Mucosa of descending colon (tissue), 3 donors: Measurements from ENCODE around the gene LYST. TPM values are rescaled to one million over a fixed set of nuclear protein-coding genes. Genes with fewer than 3 reads are reported as not detected.

Experiments used
- ATAC-seq: fragments of 200-7000 bp; cut with Tn5 transposase; one replicate; pipeline ENCODE4 v1.9.1; 2020; ENCODE audit warnings: mild to moderate bottlenecking, moderate library complexity
- DNase-seq, 3 donors: peaks; one replicate each; pipeline ENCODE4 v3.0.0-alpha.2; 2020
- H3K36me3 ChIP-seq: fragments of 200-600 bp; one replicate; pipeline ENCODE4 v1.8.0; 2021; ENCODE audit warnings: low read depth, mild to moderate bottlenecking
- H3K4me1 ChIP-seq: fragments of 200-600 bp; one replicate; pipeline ENCODE4 v1.8.0; 2021; ENCODE audit warnings: low read depth, mild to moderate bottlenecking
- H3K4me3 ChIP-seq: fragments of 200-600 bp; one replicate; pipeline ENCODE4 v1.8.0; 2021; ENCODE audit warnings: mild to moderate bottlenecking
- H3K9me3 ChIP-seq: fragments of 200-600 bp; one replicate; pipeline ENCODE4 v1.8.0; 2021; ENCODE audit warnings: mild to moderate bottlenecking
- intact Hi-C, 2 donors: fragments of 100-400 bp; cut with DNase I in 1 of 2; cut with micrococcal nuclease in 1 of 2; formaldehyde crosslinking; loops; one replicate each; pipeline versions ENCODE4 v1.11.0 to v1.11.1; 2022; cut with DNase I, micrococcal nuclease
- total RNA-seq, 3 donors: library from RNA; stranded (reverse); fragmentation: NEBNext Ultra II Directional in 2 of 3; extraction: Animal tissue kit (Norgen Biotek cat#: 25700) in 2 of 3; gene quantifications; one replicate each; pipeline versions ENCODE4 v1.2.1 to v1.2.4, GENCODE V29; 2021 to 2023
- TF ChIP-seq, protein P1 (sequence below): fragments of 200-600 bp; IDR thresholded peaks from one replicate; pipeline ENCODE4 v1.8.0; 2022; ENCODE audit warnings: antibody characterized with exemption, mild to moderate bottlenecking
- donor health status: DM: no; HTN: no; CAD: no; lungs with moderate emphysema.
- donor health status: DM: no; HTN: no; CAD: no.
- donor health status: DM: no; HTN: yes; CAD: no.

The LYST gene
- total RNA-seq, 3 donors from 2014 or later, result 24.0 to 32.3 (median 26.7) TPM

DNA sequence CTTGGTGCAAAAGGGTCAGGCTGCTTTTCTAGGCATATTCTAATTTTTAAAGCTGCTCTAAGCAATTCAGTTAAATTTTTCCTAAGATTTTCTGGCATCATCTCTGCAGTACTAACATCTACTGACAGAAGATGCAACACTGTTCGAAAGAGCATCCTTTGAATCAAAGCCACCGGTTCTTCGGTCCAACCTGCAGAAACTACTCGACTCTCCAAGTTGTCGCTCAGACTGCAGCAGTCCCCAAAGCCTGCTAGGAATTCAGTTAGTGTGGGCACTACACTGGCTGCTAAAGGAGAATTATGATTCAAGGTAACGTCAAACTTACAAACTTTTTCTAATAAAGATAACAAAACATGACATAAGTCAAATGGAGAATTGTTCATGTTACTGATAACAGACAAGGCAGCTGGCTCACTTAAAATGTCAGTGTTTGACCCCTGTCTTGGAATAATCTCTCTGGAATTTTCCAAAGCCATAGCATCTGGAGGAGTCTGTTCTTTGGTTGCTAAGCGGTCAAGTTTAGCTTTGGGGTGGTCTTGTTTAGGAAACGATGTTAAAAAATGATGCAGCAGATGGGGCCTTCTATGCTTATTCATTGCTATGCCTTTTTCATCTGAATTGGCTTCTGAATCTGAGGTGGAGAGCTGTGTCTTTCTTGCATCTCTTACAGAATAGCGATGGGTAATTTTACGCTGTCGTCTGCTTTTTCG lies 56.9 kb downstream of the LYST start:
- TF ChIP-seq, protein P1, sequence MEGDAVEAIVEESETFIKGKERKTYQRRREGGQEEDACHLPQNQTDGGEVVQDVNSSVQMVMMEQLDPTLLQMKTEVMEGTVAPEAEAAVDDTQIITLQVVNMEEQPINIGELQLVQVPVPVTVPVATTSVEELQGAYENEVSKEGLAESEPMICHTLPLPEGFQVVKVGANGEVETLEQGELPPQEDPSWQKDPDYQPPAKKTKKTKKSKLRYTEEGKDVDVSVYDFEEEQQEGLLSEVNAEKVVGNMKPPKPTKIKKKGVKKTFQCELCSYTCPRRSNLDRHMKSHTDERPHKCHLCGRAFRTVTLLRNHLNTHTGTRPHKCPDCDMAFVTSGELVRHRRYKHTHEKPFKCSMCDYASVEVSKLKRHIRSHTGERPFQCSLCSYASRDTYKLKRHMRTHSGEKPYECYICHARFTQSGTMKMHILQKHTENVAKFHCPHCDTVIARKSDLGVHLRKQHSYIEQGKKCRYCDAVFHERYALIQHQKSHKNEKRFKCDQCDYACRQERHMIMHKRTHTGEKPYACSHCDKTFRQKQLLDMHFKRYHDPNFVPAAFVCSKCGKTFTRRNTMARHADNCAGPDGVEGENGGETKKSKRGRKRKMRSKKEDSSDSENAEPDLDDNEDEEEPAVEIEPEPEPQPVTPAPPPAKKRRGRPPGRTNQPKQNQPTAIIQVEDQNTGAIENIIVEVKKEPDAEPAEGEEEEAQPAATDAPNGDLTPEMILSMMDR, result no peak
- DNase-seq (no peak), ATAC-seq (no peak)
- no peak overlapping the region for H3K4me3 ChIP-seq
- H3K9me3 ChIP-seq, result no peaks in the 10 kb centered on the region
- no peaks in the 10 kb centered on the region for H3K36me3 ChIP-seq
- intact Hi-C loops, result no loop called here
- H3K4me1 ChIP-seq, result no peaks in the 10 kb centered on the region

DNA sequence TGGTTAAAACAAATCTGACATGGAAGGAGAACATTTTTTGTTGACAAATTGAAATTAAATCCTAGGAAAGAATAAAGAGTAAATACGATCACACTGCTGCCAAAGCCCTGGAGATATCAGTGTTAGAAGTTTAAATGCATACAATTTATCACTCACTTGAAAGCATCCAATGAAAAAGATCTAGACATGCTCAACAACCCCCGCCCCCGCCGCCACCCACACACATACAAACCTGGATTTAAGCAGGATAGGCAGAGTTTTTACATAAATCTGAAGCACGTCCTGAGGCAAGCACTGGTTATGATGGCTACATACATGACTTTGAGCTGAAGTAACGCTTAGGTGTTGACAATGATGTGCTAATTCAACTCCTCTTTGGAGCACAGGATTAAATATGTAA lies 58.5 kb downstream of the LYST start:
- DNase-seq (no peak), ATAC-seq (no peak)
- TF ChIP-seq, protein P1, result no peak
- H3K9me3 ChIP-seq, result no peaks in the 10 kb centered on the region
- no peak overlapping the region for H3K4me3 ChIP-seq
- H3K4me1 ChIP-seq, result no peaks in the 10 kb centered on the region
- no peaks in the 10 kb centered on the region for H3K36me3 ChIP-seq
- intact Hi-C loops, result no loop called here

GRCh38 chr1:235806123-235806522 lies 60.6 kb downstream of the LYST start:
- no peak overlapping the region for H3K4me3 ChIP-seq
- DNase-seq, result no peak
- H3K36me3 ChIP-seq, result no peaks in the 10 kb centered on the region
- no peak for ATAC-seq
- no peaks in the 10 kb centered on the region for H3K9me3 ChIP-seq
- TF ChIP-seq, protein P1, result no peak
- intact Hi-C loops, result no loop called here
- H3K4me1 ChIP-seq, result no peaks in the 10 kb centered on the region

- intact Hi-C loops, result no loop called here
- Histone ChIP-seq H3K4me1 (no peaks in the 10 kb centered on the region), H3K4me3 (no peak overlapping the region), H3K36me3 (no peaks in the 10 kb centered on the region), H3K9me3 (no peaks in the 10 kb centered on the region)
- DNase-seq (no peak), ATAC-seq (no peak)
- TF ChIP-seq, protein P1, result no peak
Measured at GRCh38 chr1:235802573-235803346, 63.9 kb downstream of the LYST start.

GRCh38 chr1:235799264-235799663 lies 67.4 kb downstream of the LYST start:
- DNase-seq (no peak), ATAC-seq (no peak)
- Histone ChIP-seq H3K36me3 (no peaks in the 10 kb centered on the region), H3K4me3 (no peak overlapping the region), H3K9me3 (no peaks in the 10 kb centered on the region), H3K4me1 (no peaks in the 10 kb centered on the region)
- intact Hi-C loops, result no loop called here
- TF ChIP-seq, protein P1, result no peak
